ENCODE results near the gene WASHC4. TPM values are rescaled to one million over a fixed set of nuclear protein-coding genes. Genes with fewer than 3 reads are reported as not detected.
A peak's percentile ranks its signal among the peaks of the same experiment; 100 is the strongest.

Gene WASHC4
- total RNA-seq, result 50.1 and 52.7 TPM in 2 replicates
- long read RNA-seq, full-length matches to known transcripts, result 2 of 264 reads
- long read RNA-seq, partial matches to known transcripts, result 198 of 264 reads
- long read RNA-seq, other reads (novel, unspliced or antisense), result 64 of 264 reads

- peak; percentile 85 for DNase-seq (ENCODE audit: low spot score, unreplicated experiment)
- H3K36me3 Mint-ChIP-seq (ENCODE audit: insufficient read depth), result peaks cover 7% of the 10 kb centered on the region
- H3K4me1 Mint-ChIP-seq (ENCODE audit: low read depth), result peaks cover 25% of the 10 kb centered on the region
- H3K9me3 Mint-ChIP-seq (ENCODE audit: low read depth), result peaks cover 3% of the 10 kb centered on the region
- peak within 1 kb of the TSS; percentile 95 for H3K4me3 Mint-ChIP-seq (ENCODE audit: low read depth)
- no peaks in the 10 kb centered on the region for H3K27me3 Mint-ChIP-seq
- H3K27ac Mint-ChIP-seq, result peak within 1 kb of the TSS; percentile 97
- TF ChIP-seq, protein P1, sequence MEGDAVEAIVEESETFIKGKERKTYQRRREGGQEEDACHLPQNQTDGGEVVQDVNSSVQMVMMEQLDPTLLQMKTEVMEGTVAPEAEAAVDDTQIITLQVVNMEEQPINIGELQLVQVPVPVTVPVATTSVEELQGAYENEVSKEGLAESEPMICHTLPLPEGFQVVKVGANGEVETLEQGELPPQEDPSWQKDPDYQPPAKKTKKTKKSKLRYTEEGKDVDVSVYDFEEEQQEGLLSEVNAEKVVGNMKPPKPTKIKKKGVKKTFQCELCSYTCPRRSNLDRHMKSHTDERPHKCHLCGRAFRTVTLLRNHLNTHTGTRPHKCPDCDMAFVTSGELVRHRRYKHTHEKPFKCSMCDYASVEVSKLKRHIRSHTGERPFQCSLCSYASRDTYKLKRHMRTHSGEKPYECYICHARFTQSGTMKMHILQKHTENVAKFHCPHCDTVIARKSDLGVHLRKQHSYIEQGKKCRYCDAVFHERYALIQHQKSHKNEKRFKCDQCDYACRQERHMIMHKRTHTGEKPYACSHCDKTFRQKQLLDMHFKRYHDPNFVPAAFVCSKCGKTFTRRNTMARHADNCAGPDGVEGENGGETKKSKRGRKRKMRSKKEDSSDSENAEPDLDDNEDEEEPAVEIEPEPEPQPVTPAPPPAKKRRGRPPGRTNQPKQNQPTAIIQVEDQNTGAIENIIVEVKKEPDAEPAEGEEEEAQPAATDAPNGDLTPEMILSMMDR (IDR thresholded peaks at IDR 0.05; ENCODE audit: unreplicated experiment), result no peak
These were observed at the start of gene WASHC4 for GRCh38 chr12:105107494-105108371. Gene WASHC4, plus strand, starts transcription at chr12:105107731. Its CDS starts 70 bp downstream, at chr12:105107801.

GRCh38 chr12:105060715-105061378, 46.7 kb upstream of the WASHC4 start:
- peaks cover 1% of the 10 kb centered on the region for H3K36me3 Mint-ChIP-seq (ENCODE audit: insufficient read depth)
- DNase-seq (ENCODE audit: low spot score, unreplicated experiment), result no peak
- peaks cover 13% of the 10 kb centered on the region for H3K9me3 Mint-ChIP-seq (ENCODE audit: low read depth)
- H3K4me3 Mint-ChIP-seq (ENCODE audit: low read depth), result no peak overlapping the region
- H3K4me1 Mint-ChIP-seq (ENCODE audit: low read depth), result peaks cover 2% of the 10 kb centered on the region
- no peak overlapping the region for H3K27ac Mint-ChIP-seq
- no peaks in the 10 kb centered on the region for H3K27me3 Mint-ChIP-seq
- TF ChIP-seq, protein P1 (IDR thresholded peaks at IDR 0.05; ENCODE audit: unreplicated experiment), result no peak

DNA sequence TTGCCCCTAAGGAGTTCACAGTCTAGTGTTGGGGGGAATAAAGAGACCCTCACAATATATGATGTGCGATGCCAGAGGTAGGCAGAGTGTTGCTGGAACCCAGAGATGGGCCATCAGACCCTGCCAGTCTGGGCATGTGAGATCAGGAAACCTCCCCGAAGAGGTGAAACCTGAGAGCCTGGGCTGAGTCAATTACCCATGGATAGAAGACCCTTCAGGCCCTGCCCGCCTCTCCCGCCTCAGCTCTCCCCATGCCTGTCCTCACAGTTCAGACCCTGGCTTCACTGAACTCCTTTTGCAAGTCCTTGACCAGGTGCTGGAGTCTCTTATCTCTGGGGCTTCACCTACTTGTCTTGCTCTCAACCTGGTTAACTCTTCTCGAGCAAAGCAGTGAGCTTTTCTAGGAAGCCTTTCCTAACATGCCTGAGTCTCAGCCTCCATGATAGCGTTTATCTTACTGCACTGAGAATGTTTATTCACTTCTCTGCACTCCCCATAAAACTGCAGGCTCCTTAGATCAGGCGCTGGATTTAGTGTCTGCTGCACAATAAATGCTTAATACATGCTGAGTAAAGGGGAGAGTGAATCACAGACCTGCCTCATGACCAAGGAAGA, 42.9 kb upstream of the WASHC4 start:
- DNase-seq (ENCODE audit: low spot score, unreplicated experiment), result no peak
- H3K9me3 Mint-ChIP-seq (ENCODE audit: low read depth), result no peaks in the 10 kb centered on the region
- peaks cover 2% of the 10 kb centered on the region for H3K4me1 Mint-ChIP-seq (ENCODE audit: low read depth)
- no peak overlapping the region for H3K27ac Mint-ChIP-seq
- TF ChIP-seq, protein P1 (IDR thresholded peaks at IDR 0.05; ENCODE audit: unreplicated experiment), result no peak
- H3K36me3 Mint-ChIP-seq (ENCODE audit: insufficient read depth), result no peaks in the 10 kb centered on the region
- no peak overlapping the region for H3K4me3 Mint-ChIP-seq (ENCODE audit: low read depth)
- no peaks in the 10 kb centered on the region for H3K27me3 Mint-ChIP-seq

- Mint-ChIP-seq H3K36me3 (ENCODE audit: insufficient read depth) (no peaks in the 10 kb centered on the region), H3K4me3 (ENCODE audit: low read depth) (no peak overlapping the region), H3K9me3 (ENCODE audit: low read depth) (no peaks in the 10 kb centered on the region), H3K4me1 (ENCODE audit: low read depth) (peaks cover 2% of the 10 kb centered on the region), H3K27me3 (no peaks in the 10 kb centered on the region), H3K27ac (no peak overlapping the region)
- no peak for DNase-seq (ENCODE audit: low spot score, unreplicated experiment)
- TF ChIP-seq, protein P1 (IDR thresholded peaks at IDR 0.05; ENCODE audit: unreplicated experiment), result no peak
These were observed 40.0 kb upstream of the WASHC4 start for GRCh38 chr12:105067511-105068031.
